Testis (tissue), 3 donors: ENCODE measurements around the gene TM9SF4. TPM values are rescaled to one million over a fixed set of nuclear protein-coding genes. Genes with fewer than 3 reads are reported as not detected.

ENCODE experiments used
- DNase-seq: peaks from one replicate; pipeline ENCODE4 v3.0.0-alpha.2; 2019
- H3K27ac ChIP-seq, 2 donors: fragments of 200-600 bp; sonication (generic); one replicate each; pipeline ENCODE4 v1.5.1; 2019
- H3K27me3 ChIP-seq: fragments of 200-600 bp; sonication (generic); one replicate; pipeline ENCODE4 v1.5.1; 2019
- H3K36me3 ChIP-seq: fragments of 200-600 bp; sonication (generic); one replicate; pipeline ENCODE4 v1.5.1; 2017; ENCODE audit warnings: low read depth; ENCODE audit errors: missing control alignments
- H3K4me1 ChIP-seq: fragments of 200-600 bp; sonication (generic); one replicate; pipeline ENCODE4 v1.5.1; 2019
- H3K4me3 ChIP-seq, 2 donors: fragments of 200-600 bp; sonication (generic); one replicate each; pipeline ENCODE4 v1.5.1; 2017 to 2019
- H3K9me3 ChIP-seq: fragments of 200-600 bp; sonication (generic); one replicate; pipeline ENCODE4 v1.5.1; 2017
- POLR2A ChIP-seq: fragments of 450-650 bp; IDR thresholded peaks from one replicate; pipeline ENCODE4 v1.6.1; 2017; ENCODE audit warnings: antibody characterized with exemption, mild to moderate bottlenecking, moderate library complexity
- WGBS, 2 donors: methylation state at CpG; one replicate each; pipeline ENCODE4 v1.1.5; 2018; 5-methylcytosine and 5-hydroxymethylcytosine counted together
- intact Hi-C: fragments of 100-400 bp; cut with DNase I; formaldehyde crosslinking; loops from one replicate; pipeline ENCODE4 v1.15.1; 2023; ENCODE audit warnings: low total_unique reads
- polyA plus RNA-seq: library from polyadenylated mRNA; stranded (reverse); fragments of 350-450 nt; fragmentation: Illumina TruSeq; extraction: RNeasy Lipid Tissue Mini Kit (QIAGEN cat#74804); gene quantifications from one replicate; pipeline ENCODE4 v1.2.3, GENCODE V29; 2014; ENCODE audit warnings: low read depth, low replicate concordance; ENCODE audit not compliant: insufficient read depth
- total RNA-seq, 2 donors: library from RNA; depleted of rRNA; stranded (reverse); fragments of >200 nt; gene quantifications; one replicate each; pipeline ENCODE4 v1.2.3, GENCODE V29; 2016
- TF ChIP-seq, protein P1 (sequence below), 3 experiments: fragments of 450-650 bp in 2 of 3; fragments of 200-600 bp in 1 of 3; sonication (generic) in 1 of 3; IDR thresholded peaks; one replicate each; pipeline ENCODE4 v1.5.1; 2016 to 2019; ENCODE audit warnings: antibody characterized with exemption in 3 of 3, mild to moderate bottlenecking in 2 of 3, moderate library complexity in 1 of 3

The TM9SF4 gene
- total and polyA plus RNA-seq, 3 donors from 2014 or later, result 53.2 to 55.8 (median 54.3) TPM

DNA sequence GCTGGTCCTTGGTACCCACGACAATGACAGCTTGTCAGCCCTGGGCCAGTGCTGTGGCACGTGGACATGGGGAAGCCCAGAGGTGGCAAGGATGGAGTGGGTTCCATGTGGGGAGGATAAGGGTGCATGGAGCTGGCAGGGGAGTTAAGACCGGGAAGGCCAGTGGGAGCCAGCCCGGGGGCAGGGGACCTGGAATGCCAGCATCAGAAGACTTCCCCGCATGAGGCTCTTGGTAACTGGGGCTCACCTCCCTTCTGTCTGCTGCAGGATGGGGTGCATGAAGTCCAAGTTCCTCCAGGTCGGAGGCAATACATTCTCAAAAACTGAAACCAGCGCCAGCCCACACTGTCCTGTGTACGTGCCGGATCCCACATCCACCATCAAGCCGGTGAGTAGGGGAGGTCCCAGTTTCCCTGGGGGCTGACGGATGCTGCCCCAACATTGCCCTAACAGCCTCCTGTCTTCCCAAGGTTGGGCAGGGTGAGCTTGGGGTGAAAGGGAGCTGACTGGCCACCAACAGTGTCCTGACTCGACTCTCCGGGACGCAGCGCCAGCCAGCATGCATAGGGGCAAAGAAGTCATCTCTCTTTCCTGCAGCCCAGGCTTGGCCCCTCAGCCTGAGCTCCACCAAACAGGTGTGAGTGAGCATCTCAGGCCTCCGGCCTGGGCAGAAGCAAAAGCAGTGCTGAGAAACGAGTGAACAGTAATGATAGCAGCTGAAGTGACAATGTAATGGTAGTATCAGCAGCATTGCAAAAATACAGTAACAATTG lies 37.9 kb upstream of the TM9SF4 start:
- Histone ChIP-seq H3K4me1 (no peaks in the 10 kb centered on the region), H3K4me3 (no peak overlapping the region), H3K27me3 (no peaks in the 10 kb centered on the region), H3K27ac (no peak overlapping the region), H3K9me3 (no peaks in the 10 kb centered on the region), H3K36me3 (no peaks in the 10 kb centered on the region)
- 84 to 85% methylated on average over 17 of the region's 17 CpGs for WGBS, 2 donors
- TF ChIP-seq, protein P1, sequence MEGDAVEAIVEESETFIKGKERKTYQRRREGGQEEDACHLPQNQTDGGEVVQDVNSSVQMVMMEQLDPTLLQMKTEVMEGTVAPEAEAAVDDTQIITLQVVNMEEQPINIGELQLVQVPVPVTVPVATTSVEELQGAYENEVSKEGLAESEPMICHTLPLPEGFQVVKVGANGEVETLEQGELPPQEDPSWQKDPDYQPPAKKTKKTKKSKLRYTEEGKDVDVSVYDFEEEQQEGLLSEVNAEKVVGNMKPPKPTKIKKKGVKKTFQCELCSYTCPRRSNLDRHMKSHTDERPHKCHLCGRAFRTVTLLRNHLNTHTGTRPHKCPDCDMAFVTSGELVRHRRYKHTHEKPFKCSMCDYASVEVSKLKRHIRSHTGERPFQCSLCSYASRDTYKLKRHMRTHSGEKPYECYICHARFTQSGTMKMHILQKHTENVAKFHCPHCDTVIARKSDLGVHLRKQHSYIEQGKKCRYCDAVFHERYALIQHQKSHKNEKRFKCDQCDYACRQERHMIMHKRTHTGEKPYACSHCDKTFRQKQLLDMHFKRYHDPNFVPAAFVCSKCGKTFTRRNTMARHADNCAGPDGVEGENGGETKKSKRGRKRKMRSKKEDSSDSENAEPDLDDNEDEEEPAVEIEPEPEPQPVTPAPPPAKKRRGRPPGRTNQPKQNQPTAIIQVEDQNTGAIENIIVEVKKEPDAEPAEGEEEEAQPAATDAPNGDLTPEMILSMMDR (IDR thresholded peaks at IDR 0.05), result no peak
- no peak for TF ChIP-seq POLR2A
- intact Hi-C loops, result no loop called here
- DNase-seq, result no peak

- H3K27me3 ChIP-seq, result no peaks in the 10 kb centered on the region
- H3K36me3 ChIP-seq, result no peaks in the 10 kb centered on the region
- TF ChIP-seq POLR2A, result no peak
- TF ChIP-seq, protein P1 (IDR thresholded peaks at IDR 0.05), result no peak
- intact Hi-C loops, result no loop called here
- no peaks in the 10 kb centered on the region for H3K9me3 ChIP-seq
- H3K4me1 ChIP-seq, result no peaks in the 10 kb centered on the region
- no peak for DNase-seq
- 81 to 82% methylated on average over 6 of the region's 6 CpGs for WGBS, 2 donors
- H3K27ac ChIP-seq, result no peak overlapping the region
- no peak overlapping the region for H3K4me3 ChIP-seq
Observed at GRCh38 chr20:32072168-32072750, 37.3 kb upstream of the TM9SF4 start.

- Histone ChIP-seq H3K4me1 (no peaks in the 10 kb centered on the region), H3K36me3 (no peaks in the 10 kb centered on the region), H3K9me3 (no peaks in the 10 kb centered on the region), H3K27ac (no peak overlapping the region), H3K27me3 (no peaks in the 10 kb centered on the region), H3K4me3 (no peak overlapping the region)
- no peak for TF ChIP-seq POLR2A
- TF ChIP-seq, protein P1 (IDR thresholded peaks at IDR 0.05), result no peak
- intact Hi-C loops, result no loop called here
- 93 to 100% methylated on average over 1 of the region's 1 CpG for WGBS, 2 donors
- no peak for DNase-seq
Observed at GRCh38 chr20:32075534-32075933, 34.0 kb upstream of the TM9SF4 start.

GRCh38 chr20:32077190-32077589 lies 32.3 kb upstream of the TM9SF4 start:
- no peaks in the 10 kb centered on the region for H3K4me1 ChIP-seq
- H3K27ac ChIP-seq, result no peak overlapping the region
- H3K9me3 ChIP-seq, result no peaks in the 10 kb centered on the region
- no peak overlapping the region for H3K4me3 ChIP-seq
- DNase-seq, result no peak
- H3K27me3 ChIP-seq, result no peaks in the 10 kb centered on the region
- TF ChIP-seq, protein P1 (IDR thresholded peaks at IDR 0.05), result no peak
- no peak for TF ChIP-seq POLR2A
- WGBS, 2 donors, result 74 to 77% methylated on average over 4 of the region's 4 CpGs
- intact Hi-C loops, result no loop called here
- H3K36me3 ChIP-seq, result no peaks in the 10 kb centered on the region
